ENCODE measurements around the gene PSMC1.
"Not testable (repeated sequence)": the region's sequence is repeated elsewhere in the genome, so short reads cannot be mapped to it uniquely, and the experiment has no call there.

The PSMC1 gene

GRCh38 chr14:90256354-90257131 is at the start of gene PSMC1:
Gene PSMC1 (plus strand): TSS chr14:90256553. CDS start chr14:90256598, 45 bp downstream.
- Mint-ChIP-seq H3K27ac (peak within 1 kb of the TSS; percentile 92), H3K36me3 (peaks cover 19% of the 10 kb centered on the region), H3K4me3 (peak within 1 kb of the TSS; percentile 94), H3K9me3 (no peaks in the 10 kb centered on the region), H3K27me3 (peaks cover 5% of the 10 kb centered on the region), H3K4me1 (peaks cover 30% of the 10 kb centered on the region)

DNA sequence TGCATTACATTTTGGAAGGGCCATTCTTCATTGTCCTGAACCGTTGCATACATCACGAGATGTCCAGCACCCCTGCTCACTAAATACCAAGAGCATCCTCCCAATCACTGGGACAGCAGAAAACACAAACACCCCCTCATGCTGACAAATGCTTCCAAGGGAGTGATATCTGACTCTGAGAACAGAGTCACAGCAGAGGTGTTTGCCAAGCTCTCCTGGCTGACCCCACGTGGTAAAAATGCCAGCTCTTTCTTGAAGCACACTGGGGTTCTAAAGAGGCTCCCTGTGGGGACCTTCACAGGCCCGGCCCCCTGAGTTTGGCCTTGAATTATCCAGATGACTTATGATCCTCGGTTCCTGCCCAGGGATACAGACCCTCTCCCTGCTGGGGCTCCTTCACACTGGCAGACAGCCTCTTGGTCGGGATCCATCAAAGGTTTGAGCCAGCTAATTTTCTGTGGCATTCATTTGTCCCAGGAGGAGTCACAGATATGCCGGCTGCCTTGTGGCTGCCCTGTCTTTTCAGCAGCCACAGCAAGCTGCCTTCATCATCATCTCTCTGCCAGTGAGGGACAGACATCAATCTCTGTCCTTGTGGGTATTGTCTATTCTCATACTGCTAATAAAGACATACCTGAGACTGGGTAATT is 43.1 kb upstream of the PSMC1 start:
- Mint-ChIP-seq H3K4me3 (no peak overlapping the region), H3K36me3 (peaks cover 4% of the 10 kb centered on the region), H3K4me1 (no peaks in the 10 kb centered on the region), H3K27ac (no peak overlapping the region), H3K27me3 (peaks cover 15% of the 10 kb centered on the region), H3K9me3 (no peaks in the 10 kb centered on the region)

- Mint-ChIP-seq H3K9me3 (peaks cover 10% of the 10 kb centered on the region), H3K36me3 (no peaks in the 10 kb centered on the region), H3K4me1 (no peaks in the 10 kb centered on the region), H3K4me3 (no peak overlapping the region), H3K27ac (no peak overlapping the region), H3K27me3 (peaks cover 7% of the 10 kb centered on the region)
These were observed 27.9 kb upstream of the PSMC1 start for GRCh38 chr14:90228478-90228877.

GRCh38 chr14:90229942-90230341 is 26.4 kb upstream of the PSMC1 start:
- H3K4me3 Mint-ChIP-seq, H3K9me3 Mint-ChIP-seq, H3K4me1 Mint-ChIP-seq, H3K27ac Mint-ChIP-seq, H3K27me3 Mint-ChIP-seq, H3K36me3 Mint-ChIP-seq: not testable (repeated sequence)

DNA sequence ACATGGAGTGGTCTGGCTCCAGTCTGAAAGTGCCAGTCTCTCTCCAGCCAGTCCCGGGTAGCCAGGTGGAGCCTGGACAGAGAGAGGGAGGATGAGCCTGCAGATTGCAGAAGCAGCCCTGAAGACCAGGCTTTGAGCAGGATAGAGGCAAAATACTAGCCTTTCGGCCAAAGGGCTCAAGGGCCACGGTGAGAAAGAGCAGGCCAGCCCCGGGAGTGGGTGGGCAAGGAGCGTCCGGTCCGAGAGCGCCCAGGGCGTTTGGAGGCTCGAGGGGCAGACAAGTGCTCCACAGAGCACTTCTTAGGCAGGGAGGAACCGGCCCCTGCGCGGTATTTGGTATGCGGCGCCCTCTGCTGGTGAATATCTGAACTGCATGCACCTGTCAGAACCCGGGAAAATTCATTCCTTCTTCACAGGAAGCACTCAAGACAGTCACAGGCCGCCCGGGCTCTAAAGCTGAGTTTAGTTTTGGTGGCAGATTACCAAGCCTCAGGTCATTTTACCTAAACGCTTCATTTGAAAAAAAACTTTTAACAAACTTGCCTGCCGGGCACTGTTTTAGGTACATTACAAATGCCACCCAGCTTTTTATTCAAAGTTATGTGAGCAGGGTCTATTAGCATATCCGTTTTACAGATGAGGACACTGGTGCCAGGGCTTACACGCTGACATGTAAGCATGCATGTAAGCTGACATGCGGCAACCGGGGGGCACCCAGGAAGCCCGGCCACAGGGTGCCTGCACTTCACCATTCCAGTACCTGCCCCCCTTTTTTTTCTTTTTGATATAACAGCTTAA is 21.0 kb upstream of the PSMC1 start:
- H3K36me3 Mint-ChIP-seq: peaks cover 17% of the 10 kb centered on the region
- H3K4me3 Mint-ChIP-seq: no peak overlapping the region
- H3K4me1 Mint-ChIP-seq: no peaks in the 10 kb centered on the region
- H3K9me3 Mint-ChIP-seq: no peaks in the 10 kb centered on the region
- peaks cover 15% of the 10 kb centered on the region for H3K27me3 Mint-ChIP-seq
- no peak overlapping the region for H3K27ac Mint-ChIP-seq

DNA sequence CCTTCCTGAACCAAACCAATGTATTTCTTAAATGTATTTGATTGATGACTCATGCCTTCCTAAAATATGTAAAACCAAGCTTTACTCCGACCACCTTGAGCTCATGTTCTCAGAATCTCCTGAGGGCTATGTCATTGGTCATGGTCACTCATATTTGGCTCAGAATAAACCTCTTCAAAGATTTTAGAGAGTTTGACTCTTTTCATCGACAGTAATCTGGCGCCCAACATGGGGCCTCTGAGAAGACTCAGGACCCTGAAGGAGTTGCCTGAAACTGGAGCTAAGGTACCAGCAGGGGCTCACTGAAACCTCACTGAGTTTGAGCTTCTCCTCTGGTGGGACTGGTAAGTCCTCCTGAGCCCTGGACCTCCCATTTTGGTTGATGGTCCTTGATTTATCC is 17.2 kb upstream of the PSMC1 start:
- Mint-ChIP-seq H3K4me1 (no peaks in the 10 kb centered on the region), H3K27me3 (peaks cover 13% of the 10 kb centered on the region), H3K36me3 (peaks cover 23% of the 10 kb centered on the region), H3K4me3 (no peak overlapping the region), H3K27ac (no peak overlapping the region), H3K9me3 (no peaks in the 10 kb centered on the region)

- Mint-ChIP-seq H3K4me3 (no peak overlapping the region), H3K27ac (no peak overlapping the region), H3K9me3 (no peaks in the 10 kb centered on the region), H3K27me3 (peaks cover 8% of the 10 kb centered on the region), H3K4me1 (no peaks in the 10 kb centered on the region), H3K36me3 (peaks cover 19% of the 10 kb centered on the region)
These were observed 13.9 kb upstream of the PSMC1 start for GRCh38 chr14:90242444-90242843.

- Mint-ChIP-seq H3K27ac (no peak overlapping the region), H3K9me3 (no peaks in the 10 kb centered on the region), H3K36me3 (no peaks in the 10 kb centered on the region), H3K27me3 (peaks cover 6% of the 10 kb centered on the region), H3K4me1 (no peaks in the 10 kb centered on the region), H3K4me3 (no peak overlapping the region)
These were observed 9.4 kb upstream of the PSMC1 start for GRCh38 chr14:90246936-90247335.

GRCh38 chr14:90247441-90247840 is 8.9 kb upstream of the PSMC1 start:
- H3K36me3 Mint-ChIP-seq, H3K9me3 Mint-ChIP-seq, H3K4me3 Mint-ChIP-seq, H3K27me3 Mint-ChIP-seq, H3K27ac Mint-ChIP-seq, H3K4me1 Mint-ChIP-seq: not testable (repeated sequence)

DNA sequence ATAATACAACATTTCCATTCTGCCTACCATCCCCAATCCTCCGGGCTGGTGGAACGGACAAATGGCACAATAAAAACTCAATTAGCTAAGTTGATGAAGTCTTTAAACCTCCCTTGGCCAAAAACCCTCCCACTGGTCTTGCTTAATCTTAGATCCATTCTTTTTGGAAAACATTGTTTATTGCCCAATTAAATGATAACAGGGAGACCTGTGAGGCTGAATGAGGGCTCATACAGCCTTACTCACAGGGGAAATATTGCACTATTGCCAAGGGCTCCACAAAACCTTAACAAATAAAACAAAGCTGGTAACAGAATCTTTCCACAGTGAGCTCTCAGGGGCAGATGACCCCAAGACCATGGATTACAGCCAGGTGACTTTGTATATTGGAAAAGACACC is 7.8 kb upstream of the PSMC1 start:
- Mint-ChIP-seq H3K27ac (no peak overlapping the region), H3K4me1 (no peaks in the 10 kb centered on the region), H3K36me3 (no peaks in the 10 kb centered on the region)

GRCh38 chr14:90253826-90254225 is 2.5 kb upstream of the PSMC1 start:
- Mint-ChIP-seq H3K36me3 (peaks cover 9% of the 10 kb centered on the region), H3K27me3 (peaks cover 5% of the 10 kb centered on the region), H3K9me3 (no peaks in the 10 kb centered on the region), H3K27ac (no peak overlapping the region), H3K4me1 (peaks cover 25% of the 10 kb centered on the region), H3K4me3 (no peak overlapping the region)

More for the DNA sequence above, 7.8 kb upstream of the PSMC1 start:
- Mint-ChIP-seq H3K9me3 (no peaks in the 10 kb centered on the region), H3K4me3 (no peak overlapping the region), H3K27me3 (peaks cover 8% of the 10 kb centered on the region)

DNA sequence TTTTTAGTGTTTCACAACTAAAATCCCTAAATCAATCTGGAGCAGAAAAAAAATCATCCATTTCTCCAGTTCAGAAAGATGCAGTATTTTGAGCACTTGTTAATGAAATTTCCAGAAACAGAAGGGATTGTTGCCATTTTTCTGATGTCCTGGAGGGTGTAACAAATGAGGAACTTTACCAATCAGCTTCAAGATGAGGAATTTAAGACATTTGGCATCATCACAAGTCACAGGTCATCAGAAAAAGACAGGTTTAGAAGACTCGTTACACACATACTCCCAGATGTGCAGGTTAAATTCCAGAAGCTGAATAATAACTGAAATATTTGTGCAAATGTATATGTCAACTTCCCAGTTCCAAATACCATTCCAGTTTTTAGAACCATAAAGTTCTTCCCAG is 482 bp upstream of the PSMC1 start:
- H3K9me3 Mint-ChIP-seq: no peaks in the 10 kb centered on the region
- peaks cover 5% of the 10 kb centered on the region for H3K27me3 Mint-ChIP-seq
- peaks cover 30% of the 10 kb centered on the region for H3K4me1 Mint-ChIP-seq
- H3K27ac Mint-ChIP-seq: peak overlapping the region; percentile 66
- peak overlapping the region; percentile 94 for H3K4me3 Mint-ChIP-seq
- H3K36me3 Mint-ChIP-seq: peaks cover 13% of the 10 kb centered on the region

- Mint-ChIP-seq H3K36me3 (peaks cover 18% of the 10 kb centered on the region), H3K27me3 (no peaks in the 10 kb centered on the region), H3K9me3 (no peaks in the 10 kb centered on the region), H3K4me1 (peaks cover 4% of the 10 kb centered on the region), H3K27ac (no peak overlapping the region), H3K4me3 (no peak overlapping the region)
These were observed 7.5 kb downstream of the PSMC1 start for GRCh38 chr14:90263748-90264449.

DNA sequence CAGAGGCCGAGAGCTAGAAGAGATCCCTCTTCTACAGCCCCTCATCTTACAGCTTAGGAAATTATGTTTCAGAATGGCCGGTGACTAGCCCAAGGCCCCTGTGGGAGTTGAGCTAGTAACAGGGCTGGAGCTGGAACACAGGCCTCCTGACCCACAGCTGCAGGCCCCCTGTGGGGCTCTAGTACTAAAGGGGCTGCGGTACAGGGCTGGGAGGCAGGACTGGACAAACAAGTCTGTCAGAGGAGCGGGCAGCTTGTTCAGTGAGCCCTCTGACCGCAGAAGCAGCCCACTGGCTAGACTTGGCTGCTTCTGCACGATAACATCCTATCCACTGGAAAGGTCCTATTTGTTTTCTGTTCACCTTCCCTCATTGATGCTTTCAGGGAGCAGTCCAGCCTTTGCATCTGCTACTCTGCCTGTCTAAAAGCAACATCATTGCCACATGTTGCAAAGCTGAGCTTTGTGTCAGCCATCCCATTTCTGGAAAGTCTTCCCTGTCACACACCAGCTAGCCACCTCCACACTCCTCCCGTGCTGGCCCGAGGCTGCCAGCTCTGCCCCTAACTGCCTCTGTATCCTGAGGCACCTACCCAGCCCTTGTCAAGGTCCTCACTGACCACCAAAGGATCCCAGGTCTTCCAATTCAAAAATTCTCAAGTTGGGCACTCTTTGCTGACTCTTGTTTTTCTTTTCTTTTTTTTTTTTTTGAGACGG is 10.2 kb downstream of the PSMC1 start:
- Mint-ChIP-seq H3K4me3 (no peak overlapping the region), H3K27ac (no peak overlapping the region), H3K4me1 (no peaks in the 10 kb centered on the region), H3K9me3 (no peaks in the 10 kb centered on the region), H3K27me3 (no peaks in the 10 kb centered on the region), H3K36me3 (peaks cover 10% of the 10 kb centered on the region)

- Mint-ChIP-seq H3K4me3 (no peak overlapping the region), H3K27ac (no peak overlapping the region), H3K36me3 (peaks cover 12% of the 10 kb centered on the region), H3K27me3 (no peaks in the 10 kb centered on the region), H3K4me1 (no peaks in the 10 kb centered on the region), H3K9me3 (no peaks in the 10 kb centered on the region)
These were observed 12.1 kb downstream of the PSMC1 start for GRCh38 chr14:90268420-90268819.

Data from activated naive CD4-positive, alpha-beta T cell treated with anti-CD3 and anti-CD28 coated beads, Interleukin-2, amount 50 U/mL, for 24 hours (primary cell).